ENCODE results near the gene DEPDC1. TPM values are rescaled to one million over a fixed set of nuclear protein-coding genes. Genes with fewer than 3 reads are reported as not detected.
"Not testable (repeated sequence)": the region's sequence is repeated elsewhere in the genome, so short reads cannot be mapped to it uniquely, and the experiment has no call there.

The DEPDC1 gene
- total RNA-seq, 1 donor from 2014 or later, result 30.3 TPM

DNA sequence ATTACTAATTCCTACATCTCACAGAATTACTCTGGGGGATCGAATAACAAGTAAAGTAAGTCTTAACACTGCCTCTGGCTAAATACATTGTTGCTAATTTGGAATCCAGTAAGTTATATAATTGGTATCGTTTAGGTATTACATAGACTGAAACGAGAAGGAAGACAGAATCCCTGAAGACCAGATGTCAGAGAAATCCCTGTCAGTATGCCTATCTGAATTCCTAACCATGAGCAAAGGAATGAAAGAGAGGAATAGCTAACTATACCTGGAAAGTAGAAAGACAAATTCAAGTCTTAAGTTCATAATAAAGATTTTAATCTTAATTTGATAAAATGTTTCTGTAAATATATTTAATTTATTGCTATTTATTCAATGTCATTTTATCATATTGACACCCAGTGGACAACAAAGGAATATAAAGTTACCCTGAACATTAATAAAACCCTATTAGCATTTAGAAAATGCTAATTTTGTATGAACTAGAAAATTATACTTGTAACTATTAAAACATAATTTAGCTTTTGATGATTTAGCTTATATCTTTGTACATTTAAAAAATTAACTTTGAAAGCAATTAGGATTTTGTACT lies 11.4 kb downstream of the DEPDC1 start:
- Mint-ChIP-seq H3K36me3 (ENCODE audit: low read depth) (peaks cover 32% of the 10 kb centered on the region), H3K27me3 (ENCODE audit: low read depth) (no peaks in the 10 kb centered on the region), H3K4me3 (no peak overlapping the region), H3K27ac (ENCODE audit: unreplicated experiment) (no peak overlapping the region), H3K9me3 (peaks cover 3% of the 10 kb centered on the region), H3K4me1 (no peaks in the 10 kb centered on the region)
- DNase-seq (ENCODE audit: low read depth, low spot score), result no peak
- TF ChIP-seq, protein P1, sequence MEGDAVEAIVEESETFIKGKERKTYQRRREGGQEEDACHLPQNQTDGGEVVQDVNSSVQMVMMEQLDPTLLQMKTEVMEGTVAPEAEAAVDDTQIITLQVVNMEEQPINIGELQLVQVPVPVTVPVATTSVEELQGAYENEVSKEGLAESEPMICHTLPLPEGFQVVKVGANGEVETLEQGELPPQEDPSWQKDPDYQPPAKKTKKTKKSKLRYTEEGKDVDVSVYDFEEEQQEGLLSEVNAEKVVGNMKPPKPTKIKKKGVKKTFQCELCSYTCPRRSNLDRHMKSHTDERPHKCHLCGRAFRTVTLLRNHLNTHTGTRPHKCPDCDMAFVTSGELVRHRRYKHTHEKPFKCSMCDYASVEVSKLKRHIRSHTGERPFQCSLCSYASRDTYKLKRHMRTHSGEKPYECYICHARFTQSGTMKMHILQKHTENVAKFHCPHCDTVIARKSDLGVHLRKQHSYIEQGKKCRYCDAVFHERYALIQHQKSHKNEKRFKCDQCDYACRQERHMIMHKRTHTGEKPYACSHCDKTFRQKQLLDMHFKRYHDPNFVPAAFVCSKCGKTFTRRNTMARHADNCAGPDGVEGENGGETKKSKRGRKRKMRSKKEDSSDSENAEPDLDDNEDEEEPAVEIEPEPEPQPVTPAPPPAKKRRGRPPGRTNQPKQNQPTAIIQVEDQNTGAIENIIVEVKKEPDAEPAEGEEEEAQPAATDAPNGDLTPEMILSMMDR (conservative IDR thresholded peaks at IDR 0.05), result peak; percentile 41

DNA sequence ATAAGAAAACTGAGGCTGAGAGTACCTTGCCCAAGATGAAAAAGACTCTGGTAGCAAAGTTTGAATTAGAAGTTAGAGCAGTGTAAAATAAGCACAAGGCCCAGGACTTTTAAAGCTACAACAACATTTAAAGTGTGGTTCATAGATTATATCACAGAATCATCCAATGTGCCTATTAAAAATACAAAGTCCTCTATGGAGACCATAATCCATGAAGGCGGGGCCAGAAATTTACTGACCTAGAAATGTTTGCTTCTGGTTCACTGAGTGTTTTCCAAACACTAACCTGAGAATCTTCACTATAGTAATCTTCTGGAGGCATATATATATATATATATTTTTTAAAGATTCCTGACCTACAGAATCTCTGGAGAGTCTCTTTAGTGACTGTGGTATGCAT lies 12.3 kb downstream of the DEPDC1 start:
- DNase-seq (ENCODE audit: low read depth, low spot score), result no peak
- Mint-ChIP-seq H3K4me1 (no peaks in the 10 kb centered on the region), H3K4me3 (no peak overlapping the region), H3K27me3 (ENCODE audit: low read depth) (no peaks in the 10 kb centered on the region), H3K9me3 (no peaks in the 10 kb centered on the region), H3K27ac (ENCODE audit: unreplicated experiment) (no peak overlapping the region), H3K36me3 (ENCODE audit: low read depth) (peaks cover 32% of the 10 kb centered on the region)
- TF ChIP-seq, protein P1 (conservative IDR thresholded peaks at IDR 0.05), result no peak

DNA sequence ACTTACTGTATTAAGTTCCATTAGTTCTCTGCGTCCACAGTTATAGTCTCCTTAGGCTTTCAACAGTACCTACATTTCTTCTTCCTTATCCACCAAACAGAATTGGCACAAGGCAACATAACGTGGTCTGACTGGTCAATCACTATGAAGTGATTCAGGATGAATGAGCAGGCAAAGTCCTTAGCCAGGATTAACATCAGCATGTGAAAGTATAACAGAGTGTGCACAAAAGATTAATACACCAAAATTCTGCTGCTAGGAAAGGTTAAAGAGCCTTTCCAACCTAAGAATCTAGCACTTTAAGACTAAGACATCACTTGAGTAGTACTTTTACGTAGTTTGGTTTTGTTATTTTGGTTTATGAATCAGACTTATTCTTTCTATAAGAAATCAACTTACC lies 15.8 kb downstream of the DEPDC1 start:
- no peak for DNase-seq (ENCODE audit: low read depth, low spot score)
- TF ChIP-seq, protein P1 (conservative IDR thresholded peaks at IDR 0.05), result no peak
- no peaks in the 10 kb centered on the region for H3K27me3 Mint-ChIP-seq (ENCODE audit: low read depth)
- no peak overlapping the region for H3K27ac Mint-ChIP-seq (ENCODE audit: unreplicated experiment)
- no peaks in the 10 kb centered on the region for H3K9me3 Mint-ChIP-seq
- no peak overlapping the region for H3K4me3 Mint-ChIP-seq
- H3K4me1 Mint-ChIP-seq, result no peaks in the 10 kb centered on the region
- H3K36me3 Mint-ChIP-seq (ENCODE audit: low read depth), result peaks cover 31% of the 10 kb centered on the region

DNA sequence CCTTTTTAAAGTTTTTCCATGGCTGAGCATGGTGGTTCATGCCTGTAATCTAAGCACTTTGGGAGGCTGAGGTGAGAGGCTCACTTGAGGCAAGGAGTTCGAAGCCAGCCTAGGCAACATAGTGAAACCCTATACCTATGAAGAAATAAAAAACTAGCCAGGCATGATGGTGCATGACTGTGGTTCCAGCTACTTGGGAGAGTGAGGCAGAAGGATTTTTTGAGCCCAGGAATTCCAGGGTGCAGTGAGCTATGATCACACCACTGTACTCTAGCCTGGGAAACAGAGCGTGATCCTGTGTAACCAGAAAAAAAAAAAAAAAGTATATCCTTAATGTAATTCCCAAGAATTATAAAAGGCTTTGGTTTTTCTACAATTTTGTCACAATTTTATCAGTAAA lies 17.4 kb downstream of the DEPDC1 start:
- no peak overlapping the region for H3K27ac Mint-ChIP-seq (ENCODE audit: unreplicated experiment)
- no peaks in the 10 kb centered on the region for H3K27me3 Mint-ChIP-seq (ENCODE audit: low read depth)
- H3K4me1 Mint-ChIP-seq, result no peaks in the 10 kb centered on the region
- H3K36me3 Mint-ChIP-seq (ENCODE audit: low read depth), result peaks cover 30% of the 10 kb centered on the region
- H3K4me3 Mint-ChIP-seq, result no peak overlapping the region
- no peaks in the 10 kb centered on the region for H3K9me3 Mint-ChIP-seq
- DNase-seq (ENCODE audit: low read depth, low spot score), result no peak
- TF ChIP-seq, protein P1 (conservative IDR thresholded peaks at IDR 0.05), result no peak

DNA sequence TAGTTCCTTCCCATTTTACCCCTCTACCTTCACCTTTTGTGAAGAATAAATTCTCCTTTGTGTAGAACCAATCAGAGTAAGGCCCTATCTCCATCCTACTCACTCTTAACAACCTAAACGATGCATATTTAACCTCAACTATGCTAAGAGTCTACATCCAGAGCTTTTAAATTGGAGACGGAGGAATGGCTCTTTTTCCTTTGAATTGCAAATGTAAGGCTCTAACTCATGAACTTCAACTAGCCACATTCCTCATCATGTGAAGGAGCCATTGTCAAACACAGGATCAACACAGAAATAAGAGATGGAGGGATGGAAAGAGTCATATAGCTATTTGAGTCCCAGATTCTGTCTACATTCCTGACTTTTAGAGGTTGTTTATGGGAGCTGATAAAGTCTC lies 18.2 kb downstream of the DEPDC1 start:
- Mint-ChIP-seq H3K4me3 (no peak overlapping the region), H3K36me3 (ENCODE audit: low read depth) (peaks cover 31% of the 10 kb centered on the region)

DNA sequence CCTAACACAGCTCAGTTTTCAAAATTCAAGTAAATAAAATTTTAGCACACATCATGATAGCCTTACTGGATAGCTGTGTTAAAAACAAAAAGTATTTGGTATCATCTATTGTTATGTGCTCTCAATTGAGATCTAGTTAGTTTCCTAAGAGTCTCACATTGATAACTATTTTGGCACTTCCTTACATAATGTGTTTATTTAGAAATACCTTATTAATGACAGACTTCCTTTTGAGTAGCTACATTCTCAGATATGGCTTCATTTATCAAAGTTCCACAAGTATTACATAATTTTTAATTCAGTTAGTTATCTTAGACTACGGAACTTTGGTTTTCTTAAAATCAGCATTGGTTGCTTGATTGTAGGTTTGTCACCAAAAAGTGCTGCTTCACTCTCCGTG lies 20.3 kb downstream of the DEPDC1 start:
- H3K36me3 Mint-ChIP-seq (ENCODE audit: low read depth), result peaks cover 17% of the 10 kb centered on the region
- not testable (repeated sequence) for H3K4me1 Mint-ChIP-seq; H3K27me3 Mint-ChIP-seq (ENCODE audit: low read depth); H3K4me3 Mint-ChIP-seq; DNase-seq (ENCODE audit: low read depth, low spot score); H3K27ac Mint-ChIP-seq (ENCODE audit: unreplicated experiment); H3K9me3 Mint-ChIP-seq

More for the DNA sequence above, 18.2 kb downstream of the DEPDC1 start:
- no peaks in the 10 kb centered on the region for H3K4me1 Mint-ChIP-seq
- H3K27me3 Mint-ChIP-seq (ENCODE audit: low read depth), result no peaks in the 10 kb centered on the region
- DNase-seq (ENCODE audit: low read depth, low spot score), result no peak
- no peaks in the 10 kb centered on the region for H3K9me3 Mint-ChIP-seq
- H3K27ac Mint-ChIP-seq (ENCODE audit: unreplicated experiment), result no peak overlapping the region
- TF ChIP-seq, protein P1 (conservative IDR thresholded peaks at IDR 0.05), result no peak

Data from neural crest cell (in vitro differentiated cells).